ENCODE results near the gene FARSB. TPM values are rescaled to one million over a fixed set of nuclear protein-coding genes. Genes with fewer than 3 reads are reported as not detected.

The FARSB gene
- total RNA-seq, 2 donors from 2014 or later, result 7.6 to 11.4 TPM

- Histone ChIP-seq H3K27ac (no peak overlapping the region), H3K4me1 (peaks cover 55% of the 10 kb centered on the region), H3K4me3 (no peak overlapping the region), H3K36me3 (replicated peaks in 1 of 2; ENCODE audit: insufficient read depth in 1 of 2, low read depth in 2 of 2) (no peaks in the 10 kb centered on the region), H3K9me3 (no peaks in the 10 kb centered on the region), H3K27me3 (no peaks in the 10 kb centered on the region)
- no peak for DNase-seq
- TF ChIP-seq CTCF (IDR thresholded peaks at IDR 0.05) (no peak), POLR2A (IDR thresholded peaks at IDR 0.05) (no peak)
- intact Hi-C loops (cut with DNase I), result no loop called here
- ATAC-seq, result no peak
Observed at GRCh38 chr2:222653280-222653679, 2.6 kb downstream of the FARSB start.

- no peaks in the 10 kb centered on the region for H3K36me3 ChIP-seq (replicated peaks in 1 of 2; ENCODE audit: insufficient read depth in 1 of 2, low read depth in 2 of 2)
- 59 to 62% methylated on average over 8 of the region's 8 CpGs for WGBS, 2 donors
- no peak for TF ChIP-seq CTCF (IDR thresholded peaks at IDR 0.05)
- TF ChIP-seq POLR2A (IDR thresholded peaks at IDR 0.05), result no peak
- ATAC-seq, result no peak
- H3K27ac ChIP-seq, result no peak overlapping the region
- no peak for DNase-seq
- H3K4me3 ChIP-seq, result no peak overlapping the region
- H3K27me3 ChIP-seq, result no peaks in the 10 kb centered on the region
- intact Hi-C loops (cut with DNase I), result no loop called here
- H3K9me3 ChIP-seq, result no peaks in the 10 kb centered on the region
- peaks cover 55% of the 10 kb centered on the region for H3K4me1 ChIP-seq
Observed at GRCh38 chr2:222652491-222653255, 3.2 kb downstream of the FARSB start.

GRCh38 chr2:222651718-222652418, 4.0 kb downstream of the FARSB start:
- DNase-seq (no peak), ATAC-seq (no peak)
- TF ChIP-seq CTCF (IDR thresholded peaks at IDR 0.05), result no peak
- no peak for TF ChIP-seq POLR2A (IDR thresholded peaks at IDR 0.05)
- peaks cover 51% of the 10 kb centered on the region for H3K4me1 ChIP-seq
- H3K36me3 ChIP-seq (replicated peaks in 1 of 2; ENCODE audit: insufficient read depth in 1 of 2, low read depth in 2 of 2), result peaks cover 0 to 1% of the 10 kb centered on the region in 2 donors
- intact Hi-C loops (cut with DNase I), result no loop called here
- H3K9me3 ChIP-seq, result no peaks in the 10 kb centered on the region
- H3K27me3 ChIP-seq, result no peaks in the 10 kb centered on the region
- no peak overlapping the region for H3K27ac ChIP-seq
- whole genome bisulfite sequencing, 2 donors, result 89 to 95% methylated on average over 4 of the region's 4 CpGs
- H3K4me3 ChIP-seq, result no peak overlapping the region

GRCh38 chr2:222649801-222650200, 6.1 kb downstream of the FARSB start:
- Histone ChIP-seq H3K36me3 (replicated peaks in 1 of 2; ENCODE audit: insufficient read depth in 1 of 2, low read depth in 2 of 2) (peaks cover 0 to 4% of the 10 kb centered on the region in 2 donors), H3K27ac (no peak overlapping the region), H3K4me3 (no peak overlapping the region), H3K4me1 (peaks cover 44% of the 10 kb centered on the region), H3K9me3 (no peaks in the 10 kb centered on the region), H3K27me3 (no peaks in the 10 kb centered on the region)
- TF ChIP-seq CTCF (IDR thresholded peaks at IDR 0.05) (no peak), POLR2A (IDR thresholded peaks at IDR 0.05) (no peak)
- 80 to 90% methylated on average over 3 of the region's 3 CpGs for WGBS, 2 donors
- DNase-seq, result no peak
- no peak for ATAC-seq
- intact Hi-C loops (cut with DNase I), result no loop called here

Data from body of pancreas (tissue), 4 donors.